CD8-positive, alpha-beta memory T cell (primary cell): ENCODE measurements around the gene HIGD1A. TPM values are rescaled to one million over a fixed set of nuclear protein-coding genes. Genes with fewer than 3 reads are reported as not detected.

Experiments
- CTCF ChIA-PET: fragments of 350-600 bp; sonication (Branson Sonifier 250); formaldehyde crosslinking; loops from one replicate; lab custom pipeline; 2021; ENCODE audit warnings: antibody characterized with exemption; lab: Charles Lee
- POLR2A ChIA-PET: fragments of 350-600 bp; sonication (Branson Sonifier 250); formaldehyde crosslinking; loops from one replicate; lab custom pipeline; 2021; ENCODE audit warnings: antibody characterized with exemption; lab: Charles Lee
- DNase-seq, 5 donors: peaks; one replicate each; pipeline versions ENCODE4 v3.0.0 to v3.0.0-alpha.2; 2020 to 2022; ENCODE audit warnings: mixed read lengths in 1 of 5
- H3K27ac ChIP-seq: one replicate; pipeline ENCODE4 v1.7.0; 2013; ENCODE audit warnings: low read depth, mild to moderate bottlenecking, low read length, moderate library complexity
- H3K27me3 ChIP-seq: 2 replicates; pipeline ENCODE4 v1.7.0; 2013; ENCODE audit warnings: low read length, mild to moderate bottlenecking; ENCODE audit not compliant: insufficient read depth, poor library complexity, severe bottlenecking
- H3K36me3 ChIP-seq: 2 replicates; pipeline ENCODE4 v1.7.0; 2013; ENCODE audit warnings: mild to moderate bottlenecking, low read length, moderate library complexity; ENCODE audit not compliant: insufficient read depth
- H3K4me1 ChIP-seq: 2 replicates; pipeline ENCODE4 v1.7.0; 2013; ENCODE audit warnings: mild to moderate bottlenecking, low read length, moderate library complexity; ENCODE audit not compliant: insufficient read depth
- H3K4me3 ChIP-seq: 2 replicates; pipeline ENCODE4 v1.7.0; 2013; ENCODE audit warnings: mild to moderate bottlenecking, low read length
- H3K9me3 ChIP-seq: 2 replicates; pipeline ENCODE4 v1.7.0; 2013; ENCODE audit warnings: mild to moderate bottlenecking, low read length
- H3K27ac Mint-ChIP-seq, 8 donors: one replicate each; pipeline ENCODE4 v1.8.0; 2020 to 2021; ENCODE audit warnings: mixed read lengths in 8 of 8, mild to moderate bottlenecking in 6 of 8, inconsistent platforms in 3 of 8, moderate library complexity in 3 of 8
- H3K27me3 Mint-ChIP-seq, 2 donors: one replicate each; pipeline ENCODE4 v1.8.0; 2020 to 2021; ENCODE audit warnings: mixed read lengths in 2 of 2, mild to moderate bottlenecking in 1 of 2, moderate library complexity in 1 of 2
- H3K36me3 Mint-ChIP-seq, 3 donors: one replicate each; pipeline ENCODE4 v1.8.0; 2020 to 2021; ENCODE audit warnings: mixed read lengths in 3 of 3, inconsistent platforms in 1 of 3, mild to moderate bottlenecking in 1 of 3
- H3K4me1 Mint-ChIP-seq, 3 donors: one replicate each; pipeline ENCODE4 v1.8.0; 2020 to 2021; ENCODE audit warnings: mixed read lengths in 3 of 3, inconsistent platforms in 1 of 3, mild to moderate bottlenecking in 1 of 3
- H3K4me3 Mint-ChIP-seq, 7 donors: one replicate each; pipeline ENCODE4 v1.8.0; 2020 to 2021; ENCODE audit warnings: mixed read lengths in 7 of 7, mild to moderate bottlenecking in 6 of 7, moderate library complexity in 4 of 7, inconsistent platforms in 2 of 7
- H3K9me3 Mint-ChIP-seq, 5 donors: one replicate each; pipeline ENCODE4 v1.8.0; 2020 to 2022; ENCODE audit warnings: mixed read lengths in 5 of 5, mild to moderate bottlenecking in 3 of 5, moderate library complexity in 2 of 5, inconsistent platforms in 1 of 5
- polyA plus RNA-seq: library from polyadenylated mRNA; unstranded; fragments of 300-500 nt; fragmentation: Illumina TruSeq; gene quantifications from one replicate; pipeline ENCODE4 v1.2.3, GENCODE V29; 2021
- total RNA-seq, 2 experiments: library from RNA; stranded (reverse); gene quantifications; one replicate each; pipeline ENCODE4 v1.2.3, GENCODE V29; 2021

The HIGD1A gene
- total RNA-seq (10 to 100 TPM; 89.3 to 93.2 TPM), polyA plus RNA-seq (101 TPM)

DNA sequence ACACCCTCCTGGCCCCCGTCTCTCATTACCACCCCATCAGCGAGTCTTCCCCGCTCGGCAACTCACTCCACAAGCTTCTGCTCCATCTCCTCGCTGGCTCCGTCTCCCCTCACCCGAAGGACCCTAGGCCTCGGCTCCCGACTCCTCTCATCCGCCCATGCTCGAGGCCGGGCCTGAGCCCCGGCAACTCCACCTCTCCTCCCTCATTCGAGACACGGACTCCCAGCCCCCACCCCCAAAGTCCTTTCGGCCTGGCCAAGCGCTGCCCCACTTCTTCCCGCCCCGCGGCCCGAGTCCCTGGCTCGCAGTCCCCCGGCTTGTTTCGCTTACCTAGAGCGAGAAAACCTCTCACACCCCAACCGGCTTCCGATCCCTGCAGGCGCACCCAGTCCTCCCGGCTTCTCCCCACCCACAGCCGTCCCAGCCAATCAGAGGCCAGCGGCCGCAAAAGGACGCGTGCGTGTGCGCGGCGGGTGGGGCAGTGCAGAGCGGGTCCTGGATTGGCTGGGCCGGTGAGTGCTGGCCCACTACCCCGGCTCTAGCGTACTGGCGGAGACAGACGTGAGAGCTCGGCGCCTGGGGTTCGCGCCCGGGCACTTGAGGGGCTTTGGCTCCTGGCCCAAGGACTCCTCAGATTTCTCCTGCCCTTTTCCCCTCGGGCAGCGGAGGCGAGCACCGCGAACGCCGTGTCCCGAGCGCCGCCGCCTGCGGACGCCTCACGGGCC is at the start of gene HIGD1A:
TSS of gene HIGD1A (minus strand) at position 385 of the 725 bp plus-strand sequence. CDS start 10,237 bp downstream, outside the sequence.
- H3K4me3 Mint-ChIP-seq, result peak within 1 kb of the TSS; percentile 92 to 98 (median 96)
- no peaks in the 10 kb centered on the region for H3K36me3 ChIP-seq
- no peaks in the 10 kb centered on the region for H3K9me3 ChIP-seq
- no peaks in the 10 kb centered on the region for H3K9me3 Mint-ChIP-seq
- H3K27me3 ChIP-seq, result no peaks in the 10 kb centered on the region
- CTCF ChIA-PET, result interaction anchor here (1.0 to 1.7 kb wide), 3 partner anchors 22 to 59 kb away, joined by 4 to 6 read pairs (median 4); no protein-coding TSS in a partner anchor
- peak within 1 kb of the TSS; percentile 86 to 98 (median 94) for H3K27ac Mint-ChIP-seq
- peak; percentile 90 to 93 (median 91) for DNase-seq
- peaks cover 33 to 51% (median 40%) of the 10 kb centered on the region in 3 donors for H3K4me1 Mint-ChIP-seq
- peak within 1 kb of the TSS; percentile 90 for H3K27ac ChIP-seq
- H3K27me3 Mint-ChIP-seq, result peaks cover 0 to 19% of the 10 kb centered on the region in 2 donors
- POLR2A ChIA-PET, result interaction anchor here (1.1 kb wide), 1 partner anchor 12 kb away, joined by 4 read pairs; no protein-coding TSS in a partner anchor
- peak within 1 kb of the TSS; percentile 93 for H3K4me3 ChIP-seq
- H3K36me3 Mint-ChIP-seq, result peaks cover 0 to 10% (median 4%) of the 10 kb centered on the region in 3 donors
- H3K4me1 ChIP-seq, result peaks cover 36% of the 10 kb centered on the region

- POLR2A ChIA-PET, result no interaction called here
- Histone ChIP-seq H3K27me3 (no peaks in the 10 kb centered on the region), H3K4me3 (no peak overlapping the region), H3K36me3 (no peaks in the 10 kb centered on the region), H3K9me3 (no peaks in the 10 kb centered on the region), H3K27ac (no peak overlapping the region), H3K4me1 (no peaks in the 10 kb centered on the region)
- no peak overlapping the region for H3K4me3 Mint-ChIP-seq
- DNase-seq, result no peak
- CTCF ChIA-PET, result no interaction called here
- no peaks in the 10 kb centered on the region for H3K9me3 Mint-ChIP-seq
- H3K27me3 Mint-ChIP-seq, result peaks cover 11 to 28% of the 10 kb centered on the region in 2 donors
- no peak overlapping the region for H3K27ac Mint-ChIP-seq
- peaks cover 0 to 17% (median 0%) of the 10 kb centered on the region in 3 donors for H3K36me3 Mint-ChIP-seq
- H3K4me1 Mint-ChIP-seq, result no peaks in the 10 kb centered on the region
Observed at GRCh38 chr3:42853739-42854302, 49.5 kb upstream of the HIGD1A start.

DNA sequence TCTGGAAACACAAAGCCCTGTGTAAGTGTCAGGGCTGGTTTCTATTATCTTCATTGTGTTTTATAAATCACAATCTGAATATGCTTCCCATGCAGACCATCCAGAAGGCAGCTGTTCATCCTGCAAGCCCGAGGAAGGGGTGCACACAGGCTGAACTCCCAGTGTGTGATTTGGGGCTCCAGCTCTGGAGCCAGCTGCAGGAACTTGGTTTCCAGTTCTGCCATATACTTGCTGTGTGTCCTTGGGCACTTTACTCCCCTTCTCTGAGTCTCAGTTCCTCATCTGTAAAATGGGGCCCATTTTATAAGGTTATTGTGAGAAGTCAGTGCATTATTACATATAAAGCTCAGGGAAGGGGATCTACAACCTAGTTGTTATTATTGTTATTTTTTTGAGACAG is 48.8 kb upstream of the HIGD1A start:
- Histone ChIP-seq H3K27me3 (no peaks in the 10 kb centered on the region), H3K36me3 (no peaks in the 10 kb centered on the region), H3K27ac (no peak overlapping the region), H3K4me3 (no peak overlapping the region), H3K4me1 (no peaks in the 10 kb centered on the region), H3K9me3 (no peaks in the 10 kb centered on the region)
- Mint-ChIP-seq H3K4me3 (no peak overlapping the region), H3K4me1 (no peaks in the 10 kb centered on the region), H3K27me3 (peaks cover 11 to 24% of the 10 kb centered on the region in 2 donors), H3K27ac (no peak overlapping the region), H3K36me3 (peaks cover 0 to 15% (median 0%) of the 10 kb centered on the region in 3 donors), H3K9me3 (no peaks in the 10 kb centered on the region)
- no peak for DNase-seq
- ChIA-PET CTCF (interaction anchor here (1.1 kb wide), 1 partner anchor 14 kb away, joined by 4 read pairs; no protein-coding TSS in a partner anchor), POLR2A (no interaction called here)

DNA sequence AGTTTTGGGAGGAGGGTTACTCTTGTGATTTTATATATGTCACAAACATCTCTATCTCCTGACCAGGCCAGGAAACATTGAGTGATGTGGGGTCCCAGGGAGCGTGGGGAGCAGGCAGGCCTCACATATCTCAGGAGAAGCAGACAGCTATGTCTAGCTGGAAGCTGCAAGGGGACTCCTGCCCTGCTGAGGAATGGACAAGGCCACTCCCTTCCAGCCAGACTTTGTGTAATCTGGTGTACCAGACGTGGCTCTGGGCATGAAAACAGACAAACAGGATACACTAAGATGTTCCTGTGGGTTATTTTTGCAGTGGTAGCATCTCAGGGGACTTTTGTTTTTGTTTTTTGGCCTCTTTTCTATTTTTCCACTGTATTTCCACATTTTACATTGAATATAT is 48.2 kb upstream of the HIGD1A start:
- ChIA-PET POLR2A (no interaction called here), CTCF (interaction anchor here (1.1 kb wide), 1 partner anchor 15 kb away, joined by 4 read pairs; no protein-coding TSS in a partner anchor)
- DNase-seq, result no peak
- Mint-ChIP-seq H3K36me3 (peaks cover 0 to 15% (median 0%) of the 10 kb centered on the region in 3 donors), H3K27ac (no peak overlapping the region), H3K9me3 (no peaks in the 10 kb centered on the region), H3K4me1 (peaks cover under 1 to 5% (median 4%) of the 10 kb centered on the region in 3 donors), H3K4me3 (no peak overlapping the region), H3K27me3 (peaks cover 11 to 24% of the 10 kb centered on the region in 2 donors)
- no peaks in the 10 kb centered on the region for H3K36me3 ChIP-seq
- no peaks in the 10 kb centered on the region for H3K9me3 ChIP-seq
- H3K27me3 ChIP-seq, result no peaks in the 10 kb centered on the region
- peaks cover 3% of the 10 kb centered on the region for H3K4me1 ChIP-seq
- H3K27ac ChIP-seq, result no peak overlapping the region
- H3K4me3 ChIP-seq, result no peak overlapping the region

GRCh38 chr3:42851228-42851834 is 47.0 kb upstream of the HIGD1A start:
- Histone ChIP-seq H3K27me3 (no peaks in the 10 kb centered on the region), H3K4me1 (peaks cover 9% of the 10 kb centered on the region), H3K27ac (no peak overlapping the region), H3K36me3 (no peaks in the 10 kb centered on the region), H3K4me3 (no peak overlapping the region), H3K9me3 (no peaks in the 10 kb centered on the region)
- ChIA-PET CTCF (interaction anchor here (1.0 kb wide), 1 partner anchor 8 kb away, joined by 3 read pairs; no protein-coding TSS in a partner anchor), POLR2A (no interaction called here)
- peaks cover 8 to 15% of the 10 kb centered on the region in 2 donors for H3K27me3 Mint-ChIP-seq
- H3K4me1 Mint-ChIP-seq, result peaks cover 9 to 15% (median 14%) of the 10 kb centered on the region in 3 donors
- no peak for DNase-seq
- H3K9me3 Mint-ChIP-seq, result no peaks in the 10 kb centered on the region
- H3K36me3 Mint-ChIP-seq, result peaks cover 0 to 5% (median 0%) of the 10 kb centered on the region in 3 donors
- no peak overlapping the region for H3K4me3 Mint-ChIP-seq
- no peak overlapping the region for H3K27ac Mint-ChIP-seq

GRCh38 chr3:42850263-42850662 is 46.0 kb upstream of the HIGD1A start:
- no peak overlapping the region for H3K4me3 Mint-ChIP-seq
- H3K4me1 ChIP-seq, result peaks cover 9% of the 10 kb centered on the region
- H3K9me3 Mint-ChIP-seq, result no peaks in the 10 kb centered on the region
- H3K27ac Mint-ChIP-seq, result no peak overlapping the region
- CTCF ChIA-PET, result interaction anchor here (1.0 kb wide), 1 partner anchor 9 kb away, joined by 3 read pairs; no protein-coding TSS in a partner anchor
- H3K9me3 ChIP-seq, result no peaks in the 10 kb centered on the region
- H3K36me3 Mint-ChIP-seq, result peaks cover 0 to 2% (median 0%) of the 10 kb centered on the region in 3 donors
- POLR2A ChIA-PET, result no interaction called here
- peaks cover 9 to 15% (median 14%) of the 10 kb centered on the region in 3 donors for H3K4me1 Mint-ChIP-seq
- no peak for DNase-seq
- H3K36me3 ChIP-seq, result no peaks in the 10 kb centered on the region
- H3K27me3 Mint-ChIP-seq, result peaks cover 5 to 11% of the 10 kb centered on the region in 2 donors
- no peak overlapping the region for H3K27ac ChIP-seq
- H3K27me3 ChIP-seq, result no peaks in the 10 kb centered on the region
- no peak overlapping the region for H3K4me3 ChIP-seq

DNA sequence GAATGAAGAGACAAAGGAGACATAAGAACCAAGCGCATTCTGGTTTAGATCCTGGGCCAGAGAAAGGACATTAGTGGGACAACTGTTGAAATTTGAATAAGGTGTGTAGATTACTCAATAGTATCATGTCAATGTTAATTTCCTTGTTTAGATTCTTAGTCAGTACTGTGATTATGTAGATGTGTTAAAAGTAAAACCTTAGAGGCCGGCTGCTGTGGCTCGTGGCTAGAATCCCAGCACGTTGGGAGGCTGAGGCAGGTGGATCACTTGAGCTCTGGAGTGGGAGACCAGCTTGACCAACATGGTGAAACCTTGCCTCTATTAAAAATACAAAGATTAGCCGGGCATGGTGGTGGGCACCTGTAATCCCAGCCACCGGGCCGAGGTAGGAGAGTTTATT is 44.7 kb upstream of the HIGD1A start:
- Mint-ChIP-seq H3K9me3 (no peaks in the 10 kb centered on the region), H3K4me3 (no peak overlapping the region), H3K27ac (no peak overlapping the region), H3K4me1 (peaks cover 9 to 15% (median 14%) of the 10 kb centered on the region in 3 donors), H3K27me3 (peaks cover 4% of the 10 kb centered on the region in 2 donors), H3K36me3 (no peaks in the 10 kb centered on the region)
- Histone ChIP-seq H3K27ac (no peak overlapping the region), H3K27me3 (no peaks in the 10 kb centered on the region), H3K4me1 (peaks cover 9% of the 10 kb centered on the region), H3K36me3 (no peaks in the 10 kb centered on the region), H3K9me3 (no peaks in the 10 kb centered on the region), H3K4me3 (no peak overlapping the region)
- no peak for DNase-seq
- ChIA-PET CTCF (no interaction called here), POLR2A (no interaction called here)
